22Rv1 (cell line): ENCODE results near the gene METTL26.

ENCODE experiments used
- ZFX ChIP-seq: fragments of 450-650 bp; IDR thresholded peaks from 2 replicates; pipeline ENCODE4 v1.6.1; 2017; ENCODE audit warnings: antibody characterized with exemption, borderline replicate concordance
- TF ChIP-seq, protein P1 (sequence below): fragments of 450-650 bp; IDR thresholded peaks from 2 replicates; pipeline ENCODE4 v1.5.1; 2017; ENCODE audit warnings: mild to moderate bottlenecking

- TF ChIP-seq ZFX, result no peak
- TF ChIP-seq, protein P1, sequence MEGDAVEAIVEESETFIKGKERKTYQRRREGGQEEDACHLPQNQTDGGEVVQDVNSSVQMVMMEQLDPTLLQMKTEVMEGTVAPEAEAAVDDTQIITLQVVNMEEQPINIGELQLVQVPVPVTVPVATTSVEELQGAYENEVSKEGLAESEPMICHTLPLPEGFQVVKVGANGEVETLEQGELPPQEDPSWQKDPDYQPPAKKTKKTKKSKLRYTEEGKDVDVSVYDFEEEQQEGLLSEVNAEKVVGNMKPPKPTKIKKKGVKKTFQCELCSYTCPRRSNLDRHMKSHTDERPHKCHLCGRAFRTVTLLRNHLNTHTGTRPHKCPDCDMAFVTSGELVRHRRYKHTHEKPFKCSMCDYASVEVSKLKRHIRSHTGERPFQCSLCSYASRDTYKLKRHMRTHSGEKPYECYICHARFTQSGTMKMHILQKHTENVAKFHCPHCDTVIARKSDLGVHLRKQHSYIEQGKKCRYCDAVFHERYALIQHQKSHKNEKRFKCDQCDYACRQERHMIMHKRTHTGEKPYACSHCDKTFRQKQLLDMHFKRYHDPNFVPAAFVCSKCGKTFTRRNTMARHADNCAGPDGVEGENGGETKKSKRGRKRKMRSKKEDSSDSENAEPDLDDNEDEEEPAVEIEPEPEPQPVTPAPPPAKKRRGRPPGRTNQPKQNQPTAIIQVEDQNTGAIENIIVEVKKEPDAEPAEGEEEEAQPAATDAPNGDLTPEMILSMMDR, result no peak
Observed at GRCh38 chr16:672371-672770, 36.3 kb upstream of the METTL26 start.
